Urothelium cell line (cell line): ENCODE data around the gene DCLK3.
A peak's percentile ranks its signal among the peaks of the same experiment; 100 is the strongest.

Source experiments
- DNase-seq: peaks from one replicate; pipeline ENCODE4 v3.0.0; 2011; ENCODE audit warnings: low spot score, mixed read lengths
- FAIRE-seq: peaks from 2 replicates; lab custom pipeline; 2011; peaks lifted over from hg19 to GRCh38; lab: Jason Lieb, UNC

Gene DCLK3, protein sequence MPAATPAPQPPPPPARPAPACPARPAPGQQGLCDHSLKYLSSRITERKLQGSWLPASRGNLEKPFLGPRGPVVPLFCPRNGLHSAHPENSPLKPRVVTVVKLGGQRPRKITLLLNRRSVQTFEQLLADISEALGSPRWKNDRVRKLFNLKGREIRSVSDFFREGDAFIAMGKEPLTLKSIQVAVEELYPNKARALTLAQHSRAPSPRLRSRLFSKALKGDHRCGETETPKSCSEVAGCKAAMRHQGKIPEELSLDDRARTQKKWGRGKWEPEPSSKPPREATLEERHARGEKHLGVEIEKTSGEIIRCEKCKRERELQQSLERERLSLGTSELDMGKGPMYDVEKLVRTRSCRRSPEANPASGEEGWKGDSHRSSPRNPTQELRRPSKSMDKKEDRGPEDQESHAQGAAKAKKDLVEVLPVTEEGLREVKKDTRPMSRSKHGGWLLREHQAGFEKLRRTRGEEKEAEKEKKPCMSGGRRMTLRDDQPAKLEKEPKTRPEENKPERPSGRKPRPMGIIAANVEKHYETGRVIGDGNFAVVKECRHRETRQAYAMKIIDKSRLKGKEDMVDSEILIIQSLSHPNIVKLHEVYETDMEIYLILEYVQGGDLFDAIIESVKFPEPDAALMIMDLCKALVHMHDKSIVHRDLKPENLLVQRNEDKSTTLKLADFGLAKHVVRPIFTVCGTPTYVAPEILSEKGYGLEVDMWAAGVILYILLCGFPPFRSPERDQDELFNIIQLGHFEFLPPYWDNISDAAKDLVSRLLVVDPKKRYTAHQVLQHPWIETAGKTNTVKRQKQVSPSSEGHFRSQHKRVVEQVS

GRCh38 chr3:36763850-36764703 lies at the start of gene DCLK3:
Gene DCLK3 (minus strand): TSS chr3:36764553. CDS start chr3:36764263, 290 bp downstream.
- DNase-seq (peak; percentile 60), FAIRE-seq (no peak)

GRCh38 chr3:36813305-36813704 lies 49.0 kb upstream of the DCLK3 start:
- FAIRE-seq (no peak), DNase-seq (no peak)

DNA sequence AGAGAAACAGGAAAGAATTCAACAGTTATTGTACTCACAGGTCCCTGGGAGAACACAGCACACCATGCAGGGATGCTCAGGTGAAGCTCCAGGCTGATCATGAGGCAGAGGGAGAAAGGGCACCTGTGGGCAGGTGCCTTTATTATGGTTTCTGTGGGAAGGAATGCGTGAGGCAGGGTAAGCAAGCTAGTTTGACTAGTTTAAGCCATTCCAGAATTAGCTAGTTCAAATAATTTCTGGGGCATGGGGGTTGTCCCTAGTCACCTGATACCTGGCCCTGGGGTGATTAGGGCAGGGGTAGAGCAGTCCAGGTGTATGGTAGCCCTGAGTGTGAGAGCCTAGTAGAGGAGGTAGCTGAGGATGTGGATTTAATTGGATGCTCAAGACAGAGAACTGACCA lies 47.9 kb upstream of the DCLK3 start:
- FAIRE-seq (no peak), DNase-seq (no peak)

DNA sequence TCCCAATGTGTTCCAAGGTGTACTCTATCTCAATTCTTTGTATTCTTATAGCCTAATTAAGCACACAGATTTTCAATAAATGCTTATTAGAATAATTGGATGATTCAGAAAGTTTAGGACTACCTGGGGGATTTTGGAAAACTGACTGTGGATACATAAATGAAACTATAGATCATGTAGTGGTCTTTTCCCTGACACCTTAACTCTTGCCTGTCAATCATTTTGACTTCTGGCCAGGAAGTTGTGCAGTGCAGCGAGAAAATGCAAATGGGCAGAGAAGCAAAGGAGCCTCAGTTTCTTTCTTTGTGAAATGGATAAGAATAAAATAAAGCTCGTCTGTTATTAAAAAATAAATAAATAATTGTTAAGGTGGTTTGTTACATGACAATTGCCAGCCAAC lies 47.4 kb upstream of the DCLK3 start:
- no peak for FAIRE-seq
- no peak for DNase-seq

DNA sequence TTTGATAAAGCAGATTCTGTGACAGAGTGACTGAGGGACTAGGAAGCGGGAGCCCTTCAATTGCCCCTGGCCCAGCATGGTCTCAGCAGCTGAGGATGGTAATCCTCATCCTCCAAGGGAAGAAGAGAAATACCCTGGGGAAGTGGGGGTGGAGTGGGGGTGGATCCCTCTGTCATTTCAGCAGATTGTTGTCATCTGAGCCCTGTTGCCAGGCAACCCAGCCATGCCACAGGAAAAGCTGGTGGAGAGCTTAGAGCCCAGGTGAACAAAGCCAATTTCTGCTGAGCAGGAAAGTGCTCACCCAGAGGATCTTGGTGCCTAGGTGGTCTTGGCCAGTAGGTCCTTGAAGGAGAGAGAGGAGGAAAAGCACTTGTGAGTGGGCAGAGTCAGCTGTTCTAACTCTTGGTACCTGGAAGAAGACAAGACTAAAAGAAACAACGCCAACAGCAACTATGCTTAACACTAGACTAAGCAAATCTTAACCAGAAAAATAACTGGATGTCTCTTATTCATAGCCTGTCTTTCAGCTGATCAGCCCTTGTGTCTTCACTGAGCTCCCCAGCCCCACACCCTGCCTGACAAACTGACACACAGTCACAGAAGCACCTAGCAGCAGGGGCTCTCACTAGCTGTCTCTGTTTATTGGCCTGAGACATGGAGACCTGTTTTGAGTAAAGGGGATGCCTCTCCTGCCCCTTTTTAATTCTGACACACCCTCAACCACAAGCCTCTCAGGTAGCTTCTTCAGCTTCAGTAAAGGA lies 40.1 kb upstream of the DCLK3 start:
- DNase-seq (no peak), FAIRE-seq (no peak)

DNA sequence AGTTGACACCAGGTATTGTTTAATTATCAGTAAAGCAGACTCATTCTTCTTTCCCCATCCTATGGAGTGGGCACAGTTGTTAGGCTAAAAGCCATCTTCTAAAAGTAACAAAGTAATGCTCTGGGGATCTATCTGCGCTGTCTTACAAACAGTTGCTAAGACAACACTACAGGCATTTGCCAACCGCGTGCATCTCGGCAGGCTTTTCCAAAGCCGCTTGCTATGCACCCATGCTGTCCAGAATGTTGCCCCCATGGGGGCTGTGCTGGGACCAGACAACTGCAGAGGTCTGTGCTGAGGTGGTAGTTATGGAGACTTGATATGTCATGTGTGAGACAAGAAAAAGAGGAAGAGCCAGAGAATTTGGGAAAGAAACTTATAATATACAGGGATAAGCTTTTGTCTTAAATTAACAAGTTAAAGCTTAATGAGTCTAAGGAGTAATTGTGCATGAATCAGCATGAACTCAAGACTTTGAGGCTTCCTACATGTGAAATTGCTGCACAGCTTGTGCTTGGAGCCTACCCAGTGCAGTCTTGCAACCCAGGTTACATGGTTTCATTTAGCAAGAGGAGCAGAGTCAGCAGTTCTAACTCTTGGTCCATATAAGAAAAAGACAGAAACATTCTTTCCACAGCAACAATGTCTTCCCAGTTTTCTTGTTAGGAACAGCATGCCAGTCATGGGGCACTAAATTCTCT lies 38.9 kb upstream of the DCLK3 start:
- FAIRE-seq = no peak
- no peak for DNase-seq

DNA sequence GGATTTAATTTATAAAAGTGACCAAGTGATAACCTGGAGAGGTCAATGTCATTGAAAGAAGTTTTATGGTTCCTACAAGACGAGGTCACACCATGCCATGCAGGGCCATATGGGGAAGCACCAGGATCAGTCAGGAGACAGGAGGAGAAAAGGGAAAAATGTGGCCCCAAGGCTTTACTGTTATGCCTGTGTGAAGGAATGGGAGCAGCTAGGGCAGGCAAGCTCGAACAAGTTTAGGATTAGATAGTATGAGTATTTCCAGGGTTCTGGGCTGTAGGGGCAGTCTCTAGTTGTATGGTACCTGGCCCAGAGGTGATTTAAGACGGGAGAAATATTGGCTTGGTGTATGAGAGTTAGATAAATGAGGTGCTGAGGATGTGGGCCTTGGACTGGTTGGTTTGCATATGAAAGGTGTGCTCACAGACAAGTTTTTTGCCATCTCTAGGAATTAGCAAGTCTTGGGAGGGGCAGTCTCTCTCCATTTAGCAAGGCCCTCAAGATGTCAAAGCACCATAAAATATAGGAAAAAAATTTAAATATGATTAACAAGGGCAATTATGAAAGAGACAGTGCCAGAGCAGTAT lies 36.3 kb upstream of the DCLK3 start:
- FAIRE-seq (no peak), DNase-seq (no peak)

GRCh38 chr3:36796881-36797280 lies 32.5 kb upstream of the DCLK3 start:
- DNase-seq (peak; percentile 7), FAIRE-seq (no peak)

GRCh38 chr3:36796161-36796560 lies 31.8 kb upstream of the DCLK3 start:
- DNase-seq (no peak), FAIRE-seq (no peak)

GRCh38 chr3:36795622-36796021 lies 31.3 kb upstream of the DCLK3 start:
- FAIRE-seq (no peak), DNase-seq (no peak)

DNA sequence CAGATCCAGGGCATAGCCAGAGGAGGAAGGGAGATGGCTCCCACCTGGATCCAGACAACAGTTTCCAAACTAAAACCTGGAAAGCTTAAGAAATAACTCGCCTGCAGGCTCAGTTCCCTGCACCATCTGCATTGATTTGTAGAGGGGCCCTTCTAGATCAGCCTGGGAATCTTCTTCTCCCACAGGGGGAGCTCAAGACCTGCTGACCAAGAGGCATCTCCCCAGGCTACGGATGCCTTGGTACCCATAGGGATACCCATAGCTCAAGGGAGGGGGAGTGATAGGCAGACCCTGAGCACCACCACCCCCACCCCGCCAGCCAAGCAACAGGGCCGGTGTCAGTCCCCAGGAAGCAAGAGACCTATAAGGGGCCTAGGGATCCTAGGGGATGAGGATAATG lies 28.0 kb upstream of the DCLK3 start:
- DNase-seq (peak; percentile 28), FAIRE-seq (no peak)

DNA sequence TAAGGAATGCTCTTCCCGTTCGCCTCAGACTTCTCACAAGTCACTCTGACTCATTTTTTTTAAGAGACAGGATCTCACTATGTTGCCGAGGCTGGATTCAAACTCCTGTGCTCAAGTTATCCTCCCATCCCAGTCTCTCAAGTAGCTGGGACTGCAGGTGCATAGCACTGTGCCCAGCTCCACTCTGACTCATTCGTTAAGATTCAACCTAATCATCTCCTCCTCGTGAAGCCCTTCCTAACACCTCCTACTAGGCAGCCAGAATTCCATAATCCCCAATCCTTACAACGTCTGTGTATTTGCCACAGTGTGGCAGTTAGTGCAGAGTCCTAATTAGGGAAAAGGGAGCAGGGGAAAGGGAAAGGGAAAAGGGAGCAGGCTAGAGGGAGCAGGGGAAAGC lies 26.4 kb upstream of the DCLK3 start:
- DNase-seq (no peak), FAIRE-seq (no peak)

GRCh38 chr3:36786921-36787890 lies 22.9 kb upstream of the DCLK3 start:
- FAIRE-seq = no peak
- DNase-seq = no peak

DNA sequence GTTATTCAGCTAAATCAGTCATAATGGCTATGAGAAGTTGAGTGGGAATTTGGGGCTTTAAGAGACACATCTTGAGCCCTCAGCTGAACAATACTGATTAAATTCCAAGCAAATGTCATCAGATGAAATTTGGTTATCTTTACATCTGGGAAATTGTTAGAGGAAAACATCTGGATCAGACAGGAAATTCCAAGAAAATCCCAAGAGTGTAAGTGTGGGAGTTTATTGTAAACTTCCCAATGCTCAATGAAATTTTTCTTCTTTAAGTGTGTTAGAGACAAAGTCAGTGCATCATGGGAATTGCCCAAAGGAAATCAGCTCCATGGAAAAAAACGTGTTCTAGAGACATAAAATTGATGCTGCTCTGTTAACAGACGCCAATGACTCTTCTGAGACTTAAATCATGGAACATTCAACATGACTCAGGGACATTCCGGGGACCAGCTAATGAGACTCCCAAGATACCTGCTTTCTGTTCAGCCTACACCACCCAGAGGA lies 19.8 kb upstream of the DCLK3 start:
- DNase-seq (no peak), FAIRE-seq (no peak)

DNA sequence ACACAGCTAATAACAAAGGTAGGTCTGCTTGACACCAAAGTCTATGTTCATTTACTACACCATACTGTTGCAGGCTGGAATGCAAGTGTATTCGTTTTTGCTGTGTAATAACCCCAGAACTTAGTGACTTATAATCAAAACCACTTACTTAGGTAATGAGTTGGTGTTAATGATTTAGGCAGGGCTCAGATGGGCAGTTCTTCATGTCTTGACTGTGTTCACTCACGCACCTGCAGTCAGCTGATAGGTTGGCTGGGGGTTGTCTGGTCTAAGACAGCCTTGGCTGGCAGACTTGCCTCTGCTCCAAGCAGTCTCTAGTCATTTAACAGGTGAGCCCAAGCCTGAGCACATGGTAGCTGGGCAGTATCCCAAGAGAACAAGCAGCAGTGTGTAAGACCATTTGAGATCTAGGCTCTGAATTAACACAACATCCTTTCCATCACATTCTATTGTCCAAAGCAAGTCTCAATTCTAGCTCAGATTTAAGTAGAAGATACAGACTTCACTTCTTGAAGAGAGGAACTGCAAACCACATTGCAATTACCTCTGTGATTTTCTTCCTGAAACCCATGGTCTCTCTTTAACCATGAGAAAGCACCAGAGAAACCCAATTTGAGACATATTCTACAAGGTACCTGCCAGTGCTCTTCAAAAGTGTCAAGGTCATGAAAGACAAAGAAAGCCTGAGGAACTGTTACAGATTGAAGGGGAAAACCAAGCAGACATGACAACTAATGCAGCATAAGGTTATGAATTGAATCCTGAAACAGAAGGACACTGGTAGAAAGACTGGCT lies 13.3 kb upstream of the DCLK3 start:
- FAIRE-seq = no peak
- DNase-seq = no peak

- DNase-seq = no peak
- FAIRE-seq = no peak
Observed at GRCh38 chr3:36776436-36776835, 12.1 kb upstream of the DCLK3 start.

DNA sequence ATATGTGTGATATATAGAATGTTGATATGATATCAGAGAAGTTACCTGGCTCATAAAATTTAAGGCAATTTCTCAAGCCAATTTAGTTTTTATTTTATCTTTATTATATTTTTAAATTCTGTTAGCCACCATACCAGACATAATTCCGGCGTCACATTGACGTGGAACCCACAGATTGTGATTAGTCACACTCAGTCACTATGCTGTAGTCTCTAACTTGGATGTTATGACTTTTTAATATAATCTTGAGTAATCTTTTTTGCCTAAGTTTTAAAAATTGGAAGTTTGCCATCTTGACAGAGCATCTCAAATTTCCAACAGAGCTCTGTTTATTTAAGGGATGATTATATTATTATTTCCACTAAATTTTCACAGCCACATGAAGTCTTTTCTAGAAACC lies 9.7 kb upstream of the DCLK3 start:
- no peak for FAIRE-seq
- DNase-seq = no peak
